A549 (cell line): ENCODE results near the gene HIGD1B.

Source experiments
- BHLHE40 ChIP-seq: IDR thresholded peaks from 2 replicates; pipeline ENCODE4 v1.6.1; 2012; ENCODE audit warnings: low read depth, low read length, inconsistent platforms
- CHD2 ChIP-seq: fragments of 150-350 bp; IDR thresholded peaks from 2 replicates; pipeline ENCODE4 v1.6.1; 2014; ENCODE audit warnings: low read length; ENCODE audit not compliant: partially characterized antibody
- EP300 ChIP-seq, 2 experiments: fragments of >200 bp; sonication (Bioruptor Twin); formaldehyde crosslinking; IDR thresholded peaks; 2 replicates in 1 of 2; 3 replicates in 1 of 2; pipeline ENCODE4 v1.6.1; 2016 to 2017
- ESRRA ChIP-seq: fragments of 150-350 bp; IDR thresholded peaks from 2 replicates; pipeline ENCODE4 v1.6.1; 2014; ENCODE audit warnings: mild to moderate bottlenecking, low read length, borderline replicate concordance
- NFE2L2 ChIP-seq: fragments of 150-350 bp; conservative IDR thresholded peaks from 2 replicates; pipeline ENCODE4 v1.6.1; 2014; ENCODE audit warnings: low read length
- NPAS2 ChIP-seq: fragments of 250-450 bp; sonication (Bioruptor Pico); IDR thresholded peaks from 2 replicates; pipeline ENCODE4 v1.8.0; 2022; ENCODE audit warnings: mild to moderate bottlenecking, moderate library complexity, borderline replicate concordance
- RAD21 ChIP-seq, 2 experiments: fragments of >200 bp in 1 of 2; sonication (Bioruptor Twin) in 1 of 2; formaldehyde crosslinking in 1 of 2; IDR thresholded peaks in 1 of 2; conservative IDR thresholded peaks in 1 of 2; 2 replicates in 1 of 2; 3 replicates in 1 of 2; pipeline ENCODE4 v1.6.1; 2012 to 2018; ENCODE audit warnings: inconsistent platforms in 1 of 2
- RCOR1 ChIP-seq: fragments of 150-350 bp; IDR thresholded peaks from 2 replicates; pipeline ENCODE4 v1.6.1; 2014; ENCODE audit warnings: antibody characterized with exemption, low read length, low read depth
- RNF2 ChIP-seq: fragments of 200-600 bp; sonication (generic); IDR thresholded peaks from 2 replicates; pipeline ENCODE4 v1.6.1; 2016; ENCODE audit warnings: low read depth, mild to moderate bottlenecking, antibody characterized with exemption, moderate library complexity, borderline replicate concordance
- TP53 ChIP-seq: fragments of 250-450 bp; sonication (Bioruptor Pico); IDR thresholded peaks from 2 replicates; pipeline ENCODE4 v1.5.0; 2021; ENCODE audit warnings: mild to moderate bottlenecking, moderate library complexity
- TF ChIP-seq, protein P1 (sequence below): fragments of >200 bp; sonication (Bioruptor Twin); formaldehyde crosslinking; IDR thresholded peaks from 3 replicates; pipeline ENCODE4 v1.5.1; 2016
- TF ChIP-seq, protein P2 (sequence below): fragments of 450-650 bp; IDR thresholded peaks from 2 replicates; pipeline ENCODE4 v1.6.1; 2014; ENCODE audit warnings: antibody characterized with exemption

DNA sequence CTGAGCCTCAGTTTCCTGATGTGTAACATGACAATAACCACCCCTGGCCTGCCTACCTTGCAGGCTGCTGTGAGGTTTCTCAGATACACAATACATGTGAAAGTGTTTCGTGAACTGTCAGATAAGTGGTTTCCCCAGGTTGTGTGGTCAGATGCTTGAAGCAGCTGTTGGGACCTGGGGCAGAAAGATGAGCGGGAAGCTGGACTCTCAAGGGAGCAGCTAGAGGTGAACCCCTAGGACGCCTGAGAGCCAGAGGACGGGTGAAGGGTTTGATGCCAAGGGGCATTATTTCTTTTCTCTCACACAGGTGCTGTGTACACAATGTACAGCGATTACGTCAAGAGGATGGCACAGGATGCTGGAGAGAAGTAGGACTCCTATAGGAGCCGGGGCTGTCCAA, 2.3 kb downstream of the HIGD1B start:
- TF ChIP-seq, protein P1, sequence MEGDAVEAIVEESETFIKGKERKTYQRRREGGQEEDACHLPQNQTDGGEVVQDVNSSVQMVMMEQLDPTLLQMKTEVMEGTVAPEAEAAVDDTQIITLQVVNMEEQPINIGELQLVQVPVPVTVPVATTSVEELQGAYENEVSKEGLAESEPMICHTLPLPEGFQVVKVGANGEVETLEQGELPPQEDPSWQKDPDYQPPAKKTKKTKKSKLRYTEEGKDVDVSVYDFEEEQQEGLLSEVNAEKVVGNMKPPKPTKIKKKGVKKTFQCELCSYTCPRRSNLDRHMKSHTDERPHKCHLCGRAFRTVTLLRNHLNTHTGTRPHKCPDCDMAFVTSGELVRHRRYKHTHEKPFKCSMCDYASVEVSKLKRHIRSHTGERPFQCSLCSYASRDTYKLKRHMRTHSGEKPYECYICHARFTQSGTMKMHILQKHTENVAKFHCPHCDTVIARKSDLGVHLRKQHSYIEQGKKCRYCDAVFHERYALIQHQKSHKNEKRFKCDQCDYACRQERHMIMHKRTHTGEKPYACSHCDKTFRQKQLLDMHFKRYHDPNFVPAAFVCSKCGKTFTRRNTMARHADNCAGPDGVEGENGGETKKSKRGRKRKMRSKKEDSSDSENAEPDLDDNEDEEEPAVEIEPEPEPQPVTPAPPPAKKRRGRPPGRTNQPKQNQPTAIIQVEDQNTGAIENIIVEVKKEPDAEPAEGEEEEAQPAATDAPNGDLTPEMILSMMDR = no peak
- TF ChIP-seq NFE2L2 (no peak), TP53 (CRISPR knock-in tag) (no peak), RCOR1 (no peak), ESRRA (no peak), NPAS2 (no peak), BHLHE40 (no peak), EP300 (IDR thresholded peaks at IDR 0.05) (no peak), CHD2 (no peak), RAD21 (conservative IDR thresholded peaks at IDR 0.05 in 1 of 2, IDR thresholded peaks at IDR 0.05 in 1 of 2) (no peak), RNF2 (no peak)
- TF ChIP-seq, protein P2, sequence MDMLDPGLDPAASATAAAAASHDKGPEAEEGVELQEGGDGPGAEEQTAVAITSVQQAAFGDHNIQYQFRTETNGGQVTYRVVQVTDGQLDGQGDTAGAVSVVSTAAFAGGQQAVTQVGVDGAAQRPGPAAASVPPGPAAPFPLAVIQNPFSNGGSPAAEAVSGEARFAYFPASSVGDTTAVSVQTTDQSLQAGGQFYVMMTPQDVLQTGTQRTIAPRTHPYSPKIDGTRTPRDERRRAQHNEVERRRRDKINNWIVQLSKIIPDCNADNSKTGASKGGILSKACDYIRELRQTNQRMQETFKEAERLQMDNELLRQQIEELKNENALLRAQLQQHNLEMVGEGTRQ = no peak
